Choroid plexus epithelial cell (primary cell): ENCODE data around the gene KAT14.
"Not testable (repeated sequence)": the region's sequence is repeated elsewhere in the genome, so short reads cannot be mapped to it uniquely, and the experiment has no call there.

Source experiments
- DNase-seq: peaks from one replicate; pipeline ENCODE4 v3.0.0-alpha.2; 2010; ENCODE audit warnings: low read depth
- H3K4me3 ChIP-seq: 2 replicates; pipeline ENCODE4 v1.5.1; 2011; ENCODE audit warnings: low read depth, mild to moderate bottlenecking, control low read depth, low read length, moderate library complexity
- CTCF ChIP-seq: conservative IDR thresholded peaks from 2 replicates; pipeline ENCODE4 v1.5.1; 2011; ENCODE audit warnings: low read depth, mild to moderate bottlenecking, control low read depth, inconsistent platforms, low read length, moderate library complexity

Gene KAT14

GRCh38 chr20:18180815-18181214 is 43.2 kb downstream of the KAT14 start:
- DNase-seq = no peak
- H3K4me3 ChIP-seq = no peak overlapping the region
- no peak for TF ChIP-seq CTCF

GRCh38 chr20:18187020-18187419 is 49.4 kb downstream of the KAT14 start:
- H3K4me3 ChIP-seq = no peak overlapping the region
- peak; percentile 62 for DNase-seq
- no peak for TF ChIP-seq CTCF

GRCh38 chr20:18188434-18188833 is 50.8 kb downstream of the KAT14 start:
- peak; percentile 84 for DNase-seq
- no peak for TF ChIP-seq CTCF
- no peak overlapping the region for H3K4me3 ChIP-seq

- H3K4me3 ChIP-seq = no peak overlapping the region
- peak; percentile 91 for DNase-seq
- TF ChIP-seq CTCF = peak; percentile 9
Observed at GRCh38 chr20:18190338-18191233, 52.9 kb downstream of the KAT14 start.

GRCh38 chr20:18191306-18191705 is 53.6 kb downstream of the KAT14 start:
- DNase-seq = no peak
- H3K4me3 ChIP-seq = no peak overlapping the region
- TF ChIP-seq CTCF = no peak

GRCh38 chr20:18194461-18194860 is 56.8 kb downstream of the KAT14 start:
- DNase-seq, H3K4me3 ChIP-seq: not testable (repeated sequence)

GRCh38 chr20:18195931-18196330 is 58.3 kb downstream of the KAT14 start:
- H3K4me3 ChIP-seq = no peak overlapping the region
- no peak for TF ChIP-seq CTCF
- DNase-seq = no peak
